8988T (cell line): ENCODE measurements around the gene GIGYF2.
"Not testable (repeated sequence)": the region's sequence is repeated elsewhere in the genome, so short reads cannot be mapped to it uniquely, and the experiment has no call there.

Experiments used
- DNase-seq: peaks from one replicate; pipeline ENCODE4 v3.0.0; 2011

GIGYF2 gene, protein sequence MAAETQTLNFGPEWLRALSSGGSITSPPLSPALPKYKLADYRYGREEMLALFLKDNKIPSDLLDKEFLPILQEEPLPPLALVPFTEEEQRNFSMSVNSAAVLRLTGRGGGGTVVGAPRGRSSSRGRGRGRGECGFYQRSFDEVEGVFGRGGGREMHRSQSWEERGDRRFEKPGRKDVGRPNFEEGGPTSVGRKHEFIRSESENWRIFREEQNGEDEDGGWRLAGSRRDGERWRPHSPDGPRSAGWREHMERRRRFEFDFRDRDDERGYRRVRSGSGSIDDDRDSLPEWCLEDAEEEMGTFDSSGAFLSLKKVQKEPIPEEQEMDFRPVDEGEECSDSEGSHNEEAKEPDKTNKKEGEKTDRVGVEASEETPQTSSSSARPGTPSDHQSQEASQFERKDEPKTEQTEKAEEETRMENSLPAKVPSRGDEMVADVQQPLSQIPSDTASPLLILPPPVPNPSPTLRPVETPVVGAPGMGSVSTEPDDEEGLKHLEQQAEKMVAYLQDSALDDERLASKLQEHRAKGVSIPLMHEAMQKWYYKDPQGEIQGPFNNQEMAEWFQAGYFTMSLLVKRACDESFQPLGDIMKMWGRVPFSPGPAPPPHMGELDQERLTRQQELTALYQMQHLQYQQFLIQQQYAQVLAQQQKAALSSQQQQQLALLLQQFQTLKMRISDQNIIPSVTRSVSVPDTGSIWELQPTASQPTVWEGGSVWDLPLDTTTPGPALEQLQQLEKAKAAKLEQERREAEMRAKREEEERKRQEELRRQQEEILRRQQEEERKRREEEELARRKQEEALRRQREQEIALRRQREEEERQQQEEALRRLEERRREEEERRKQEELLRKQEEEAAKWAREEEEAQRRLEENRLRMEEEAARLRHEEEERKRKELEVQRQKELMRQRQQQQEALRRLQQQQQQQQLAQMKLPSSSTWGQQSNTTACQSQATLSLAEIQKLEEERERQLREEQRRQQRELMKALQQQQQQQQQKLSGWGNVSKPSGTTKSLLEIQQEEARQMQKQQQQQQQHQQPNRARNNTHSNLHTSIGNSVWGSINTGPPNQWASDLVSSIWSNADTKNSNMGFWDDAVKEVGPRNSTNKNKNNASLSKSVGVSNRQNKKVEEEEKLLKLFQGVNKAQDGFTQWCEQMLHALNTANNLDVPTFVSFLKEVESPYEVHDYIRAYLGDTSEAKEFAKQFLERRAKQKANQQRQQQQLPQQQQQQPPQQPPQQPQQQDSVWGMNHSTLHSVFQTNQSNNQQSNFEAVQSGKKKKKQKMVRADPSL (N-terminal part only)

DNA sequence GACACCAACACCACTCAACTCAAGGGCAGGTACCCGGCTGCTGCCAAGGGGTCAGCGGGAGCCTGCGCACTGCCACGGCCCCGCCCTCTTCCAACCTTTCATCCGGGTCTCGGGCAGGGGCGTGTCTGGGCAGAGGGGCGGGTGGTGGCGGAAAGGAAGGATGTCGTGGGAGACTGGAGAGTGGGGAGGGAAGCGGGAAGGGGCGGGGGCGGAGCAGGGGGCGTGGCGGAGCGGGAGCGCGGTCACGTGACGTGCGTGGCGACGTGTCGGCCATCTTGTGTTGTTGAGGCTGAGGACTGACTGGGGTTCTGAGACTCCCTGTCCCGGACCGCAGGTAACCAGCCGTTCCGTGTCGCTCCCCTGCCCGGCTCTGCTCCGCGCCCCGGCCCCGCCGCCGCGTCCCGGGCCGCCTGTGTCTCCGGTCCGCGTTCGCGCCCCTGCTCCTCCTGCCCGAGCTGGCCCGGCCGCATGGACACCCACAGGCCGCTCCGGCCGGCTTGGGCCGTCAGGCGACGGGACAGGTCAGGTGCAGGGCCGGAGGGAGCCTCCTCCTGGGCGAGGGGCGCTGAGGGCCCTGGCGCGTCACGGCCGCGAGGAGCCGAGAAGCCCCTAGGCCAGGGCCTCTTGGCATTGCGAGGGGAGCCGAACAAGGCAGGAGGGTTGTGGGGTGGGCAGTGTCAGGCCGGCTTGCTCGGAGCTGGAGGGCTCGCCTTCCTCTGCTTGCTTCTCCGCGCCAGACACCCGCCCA lies at the start of gene GIGYF2:
GIGYF2 (plus strand) TSS at position 273 of the 748 bp plus-strand sequence. CDS start 37,867 bp downstream, outside the sequence.
- DNase-seq, result peak; percentile 92

DNA sequence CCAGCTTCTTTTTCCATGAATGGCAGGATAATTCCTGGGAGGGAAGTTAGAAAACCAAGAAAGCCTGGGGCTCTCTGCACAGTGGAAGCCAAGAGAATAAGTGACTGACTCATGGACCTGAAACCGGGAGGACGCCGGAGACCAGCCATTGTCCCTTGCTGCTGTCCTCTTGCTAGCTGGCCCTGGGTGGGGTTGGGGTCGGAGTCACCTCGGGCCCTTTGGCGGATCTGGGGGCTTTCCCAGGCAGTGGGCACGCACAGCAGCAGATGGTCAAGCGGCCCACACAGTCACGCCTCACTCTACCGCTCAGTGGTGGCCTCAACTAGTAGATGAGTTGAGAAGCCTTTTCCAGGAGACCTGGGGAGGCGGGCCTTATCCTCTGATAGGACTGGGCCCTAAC lies 48.1 kb upstream of the GIGYF2 start:
- DNase-seq, result no peak

DNA sequence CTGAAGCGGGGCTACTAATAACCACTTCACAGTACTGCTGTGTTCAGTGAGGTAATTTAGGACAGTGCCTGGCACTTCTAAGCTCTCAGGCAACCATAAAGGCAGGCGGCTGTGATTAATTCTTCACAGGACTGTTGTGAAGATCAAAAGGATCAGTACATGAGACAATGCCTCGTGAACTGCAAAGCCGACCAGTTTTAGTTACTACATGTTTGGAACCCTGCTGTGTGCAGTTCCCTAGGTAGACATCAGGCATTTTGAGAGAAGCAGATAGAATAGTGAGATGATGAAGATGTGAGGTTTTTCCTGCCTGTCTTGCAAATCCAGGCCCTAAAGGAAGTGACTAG lies 44.7 kb upstream of the GIGYF2 start:
- no peak for DNase-seq

DNA sequence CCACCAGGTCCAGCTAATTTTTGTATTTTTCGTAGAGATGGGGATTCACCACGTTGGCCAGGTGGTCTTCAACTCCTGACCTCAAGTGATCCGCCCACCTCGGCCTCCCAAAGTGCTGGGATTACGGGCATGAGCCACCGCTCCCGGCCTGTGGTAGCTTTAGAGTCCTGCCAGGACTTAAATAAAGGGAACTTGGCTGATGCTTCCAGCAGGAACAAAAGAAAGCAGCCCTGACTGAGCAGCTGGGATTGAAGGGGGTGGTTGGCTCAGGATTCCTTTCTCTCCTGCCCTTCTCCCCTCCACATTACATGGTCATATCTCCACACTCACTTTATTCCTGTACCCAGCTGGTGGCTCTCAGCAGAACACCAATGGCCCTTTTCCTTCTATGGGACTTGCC lies 43.7 kb upstream of the GIGYF2 start:
- no peak for DNase-seq

DNA sequence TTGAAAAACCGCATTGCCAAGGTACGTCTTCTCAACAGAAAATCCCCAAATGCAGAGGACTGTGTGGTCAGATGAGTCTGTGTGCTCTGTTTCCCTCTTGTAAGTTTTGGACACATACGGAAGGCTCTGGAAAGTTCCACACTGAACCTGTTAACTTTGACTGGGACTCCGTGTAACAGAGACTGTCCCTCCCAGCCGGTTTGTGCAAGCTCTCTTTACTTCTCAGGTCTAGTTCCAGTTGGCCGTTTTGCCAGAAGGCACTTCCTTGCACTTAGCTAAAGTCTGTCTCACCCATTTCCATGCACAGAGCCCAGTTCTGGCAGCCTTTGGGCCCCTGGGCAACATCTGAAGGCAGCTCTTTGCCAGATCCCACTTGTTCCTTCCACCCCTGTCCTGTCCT lies 41.7 kb upstream of the GIGYF2 start:
- DNase-seq, result no peak

DNA sequence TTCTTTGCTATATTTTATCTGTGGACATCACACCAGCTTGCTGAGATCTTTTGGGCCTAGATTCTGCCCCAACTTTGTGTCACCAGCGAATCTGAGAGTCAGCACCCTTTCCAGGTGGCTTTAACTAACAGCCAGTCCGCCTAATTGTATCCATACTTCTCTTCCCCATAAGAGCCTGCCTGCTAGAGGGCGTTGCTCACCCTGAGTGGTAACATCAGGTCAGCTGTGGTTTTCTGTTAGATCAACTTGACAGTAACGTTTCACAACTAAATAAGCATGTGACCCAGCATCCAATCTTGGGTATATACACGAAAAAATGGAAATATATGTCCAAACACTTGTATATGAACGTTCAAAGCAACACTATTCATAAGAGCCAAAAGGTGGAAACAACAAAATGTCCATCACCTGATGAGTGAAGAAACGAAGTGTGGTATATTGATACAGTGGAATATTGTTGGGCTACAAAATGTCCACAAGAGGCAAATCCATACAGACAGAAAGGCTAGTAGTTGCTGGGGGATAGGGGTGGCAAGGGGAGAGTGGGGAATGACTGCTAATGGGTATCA lies 38.8 kb upstream of the GIGYF2 start:
- no peak for DNase-seq

DNA sequence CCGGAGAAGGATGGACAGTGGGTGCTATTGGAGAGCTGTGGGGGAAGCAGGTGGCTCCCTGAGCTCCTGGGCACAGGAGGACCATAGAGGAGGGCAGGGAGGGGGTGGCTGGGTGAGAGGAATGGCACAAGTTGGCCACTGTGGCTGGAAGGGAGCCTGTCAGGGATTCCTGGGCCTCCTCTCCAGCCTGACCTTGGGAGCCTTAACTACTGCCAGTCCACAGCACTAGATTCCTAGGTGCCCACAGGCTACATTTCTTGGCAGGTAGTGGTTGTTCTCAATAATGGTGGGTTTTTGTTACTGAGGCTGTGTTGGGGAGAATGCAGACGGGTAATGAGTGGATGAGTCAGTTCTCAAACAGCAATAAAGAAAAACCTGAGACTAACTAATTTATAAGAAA lies 37.8 kb upstream of the GIGYF2 start:
- no peak for DNase-seq

DNA sequence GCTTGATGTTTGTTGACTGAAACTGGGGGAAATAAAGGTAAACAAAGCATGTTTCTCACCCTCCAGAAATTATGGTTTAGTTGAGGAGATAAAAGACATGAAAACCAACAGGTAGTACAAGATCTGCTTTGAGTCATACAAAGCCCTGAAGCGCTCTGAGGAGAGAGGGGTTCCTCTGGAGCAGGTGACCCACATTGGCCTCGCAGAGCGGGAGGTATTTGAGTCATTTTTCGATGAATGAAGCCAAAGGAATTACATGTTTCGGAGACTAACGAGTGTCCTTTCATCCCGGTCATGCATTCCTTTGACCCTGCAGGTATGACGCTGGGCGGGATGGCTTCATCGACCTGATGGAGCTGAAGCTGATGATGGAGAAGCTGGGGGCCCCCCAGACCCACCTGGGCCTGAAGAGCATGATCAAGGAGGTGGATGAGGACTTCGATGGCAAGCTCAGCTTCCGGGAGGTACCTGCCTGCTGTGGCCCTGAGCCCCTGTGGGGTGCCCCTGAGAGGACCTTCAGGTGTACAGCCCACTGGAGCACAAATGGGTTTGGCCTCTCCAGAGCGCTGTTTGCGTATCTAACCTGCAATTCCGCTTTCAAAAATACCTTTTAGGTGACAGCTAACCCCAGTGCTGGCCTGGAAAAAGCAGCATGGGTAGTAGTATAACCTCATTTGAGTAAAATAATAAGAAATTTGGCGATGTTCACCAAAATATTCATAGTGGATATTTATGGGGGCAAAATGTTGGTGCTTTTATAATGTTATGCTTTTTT lies 34.5 kb upstream of the GIGYF2 start:
- DNase-seq, result no peak

DNA sequence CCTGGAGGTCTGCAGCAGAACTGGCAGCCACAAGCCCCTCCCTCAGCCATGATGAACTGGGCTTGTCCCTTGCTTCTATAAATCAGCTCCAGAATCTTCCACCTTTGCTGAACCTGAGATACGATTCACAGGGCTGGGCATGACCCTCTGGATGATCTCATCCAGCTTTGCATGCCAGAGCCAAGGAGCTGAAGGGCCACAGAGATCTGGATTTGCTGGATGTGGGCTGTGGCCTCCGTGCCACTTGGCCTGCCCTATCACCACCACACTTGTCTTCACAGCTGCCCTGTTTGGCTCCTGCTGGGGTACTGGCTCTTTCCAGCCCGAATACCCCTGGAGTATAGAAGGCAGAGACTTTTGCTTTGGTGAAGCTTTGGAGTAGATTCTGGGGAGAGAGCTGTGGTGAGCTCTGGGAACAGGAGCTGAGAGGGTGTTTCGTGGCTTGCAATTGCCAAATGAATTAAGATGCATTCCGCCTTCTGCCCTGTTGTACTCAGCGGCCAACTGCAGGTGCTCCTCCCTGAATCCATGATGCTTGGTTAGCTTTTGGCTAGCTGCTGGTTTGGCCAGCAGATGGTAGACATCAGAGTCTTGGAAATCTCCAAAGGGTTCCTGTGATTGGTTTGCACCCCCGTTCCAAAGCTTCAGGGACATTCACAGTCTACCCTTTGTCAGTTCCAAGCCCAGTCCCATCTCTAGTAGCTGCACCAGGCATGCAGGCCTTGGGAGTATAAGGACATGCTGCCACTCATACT lies 30.9 kb upstream of the GIGYF2 start:
- no peak for DNase-seq

DNA sequence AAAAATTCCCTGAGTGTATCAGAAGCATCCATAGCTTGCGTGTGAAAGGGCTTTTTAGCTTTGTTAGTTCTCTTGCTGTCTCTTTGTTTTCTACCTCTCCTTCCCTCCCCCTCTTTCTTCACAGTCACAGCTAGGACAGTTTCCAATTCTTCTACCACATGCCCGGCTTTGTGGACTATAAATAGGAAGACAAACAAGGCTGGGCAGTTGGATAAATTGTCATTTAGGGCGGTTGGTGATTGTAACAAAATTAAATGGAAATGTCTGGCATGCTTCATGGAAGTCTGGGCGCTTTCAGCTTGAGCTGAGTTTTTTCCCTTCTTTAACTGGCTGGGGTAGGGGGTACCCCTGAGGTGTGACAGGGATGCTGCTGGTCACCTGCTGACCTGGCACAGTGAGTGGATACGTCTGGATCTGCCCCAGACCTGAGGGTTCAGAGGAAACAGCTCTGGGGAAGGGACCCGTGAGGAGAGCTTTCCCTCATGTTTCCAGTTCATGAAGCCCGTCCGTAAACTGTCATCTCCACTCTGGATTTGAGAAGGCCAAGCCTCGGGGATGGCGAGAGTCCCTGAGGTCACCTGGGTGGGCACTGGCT lies 29.0 kb upstream of the GIGYF2 start:
- no peak for DNase-seq

DNA sequence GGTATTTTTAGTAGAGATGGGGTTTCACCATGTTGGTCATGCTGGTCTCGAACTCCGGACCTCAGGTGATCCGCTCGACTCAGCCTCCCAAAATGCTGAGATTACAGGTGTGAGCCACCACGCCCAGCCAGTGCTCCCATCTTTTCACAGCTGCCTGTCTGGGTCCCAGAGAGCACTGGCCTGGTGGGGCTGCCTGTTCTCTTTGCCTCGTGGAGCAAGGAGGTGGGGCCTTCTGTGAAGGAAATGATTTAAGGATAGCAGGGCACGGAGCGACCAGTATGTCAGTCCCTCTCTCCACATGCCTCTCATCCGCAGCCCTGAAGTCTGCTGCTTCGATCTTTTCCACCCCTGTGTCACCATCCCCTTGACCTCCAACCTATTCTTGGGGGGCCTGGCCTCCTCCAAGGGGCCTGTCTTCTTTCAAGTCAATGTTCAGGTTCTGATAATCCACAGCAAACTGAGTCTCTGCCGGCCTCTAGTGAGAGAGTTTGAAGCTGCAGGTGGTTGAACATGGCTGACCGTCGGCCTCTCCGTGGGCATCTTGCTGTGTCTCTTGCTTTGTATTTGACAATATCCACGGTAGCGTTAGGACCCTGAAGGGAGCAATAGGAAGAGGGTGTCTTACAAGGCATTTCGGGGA lies 28.2 kb upstream of the GIGYF2 start:
- no peak for DNase-seq

DNA sequence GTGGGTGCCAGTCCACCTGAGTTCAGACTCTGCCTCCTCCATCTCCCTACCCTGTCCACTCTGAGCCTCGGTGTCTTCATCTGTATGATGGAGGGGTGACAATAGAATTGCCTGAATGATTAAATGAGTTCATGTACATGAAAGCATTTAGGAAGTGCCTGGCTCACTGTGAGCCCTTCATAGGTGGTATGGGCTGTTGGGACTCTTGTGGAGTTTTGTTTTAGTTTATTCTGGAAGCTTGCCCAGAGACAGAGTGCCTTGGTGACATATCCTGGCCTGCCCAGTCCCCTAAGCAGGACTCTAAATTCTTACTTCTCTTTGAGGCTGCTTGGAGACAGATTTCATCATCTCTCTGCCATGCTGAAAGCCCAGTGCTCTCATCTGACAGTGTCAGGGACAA lies 24.5 kb upstream of the GIGYF2 start:
- no peak for DNase-seq

DNA sequence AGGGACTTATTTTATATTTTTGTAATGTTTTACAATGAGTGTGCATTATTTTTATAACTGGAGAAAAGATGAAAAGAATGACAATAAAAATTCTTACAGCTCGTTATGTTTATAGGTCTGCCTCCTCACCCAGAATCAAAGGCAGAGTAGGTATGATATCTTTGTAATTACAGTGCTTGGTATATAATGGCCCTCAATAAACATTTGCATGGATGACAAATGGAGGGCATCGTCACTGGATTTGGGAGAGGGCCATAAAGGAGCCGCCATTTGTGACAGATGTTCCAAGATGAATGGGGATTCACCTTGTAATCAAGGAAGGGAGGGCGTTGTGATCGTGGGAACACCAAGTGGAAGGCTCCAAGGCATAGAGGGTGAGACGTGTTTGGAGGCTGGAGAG lies 22.6 kb upstream of the GIGYF2 start:
- no peak for DNase-seq

DNA sequence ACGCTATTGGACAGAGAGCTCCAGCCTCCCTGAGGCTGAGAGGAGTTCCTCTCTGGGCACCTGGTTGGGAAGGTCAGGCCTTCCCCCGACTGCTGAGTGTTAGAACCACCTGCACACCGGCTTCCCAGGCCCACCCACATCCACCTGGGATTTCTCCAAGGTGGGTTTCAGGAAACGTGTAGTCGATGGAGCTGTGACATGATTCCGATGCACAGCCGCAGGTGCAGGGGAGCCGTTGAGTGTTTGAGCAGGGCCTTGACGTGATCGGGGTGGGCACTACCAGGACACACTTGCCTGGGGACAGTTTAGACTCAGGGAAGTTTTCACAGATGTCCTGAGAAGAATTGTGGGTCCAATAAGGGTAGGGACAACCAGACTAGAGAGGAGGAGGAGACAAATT lies 21.8 kb upstream of the GIGYF2 start:
- no peak for DNase-seq

DNA sequence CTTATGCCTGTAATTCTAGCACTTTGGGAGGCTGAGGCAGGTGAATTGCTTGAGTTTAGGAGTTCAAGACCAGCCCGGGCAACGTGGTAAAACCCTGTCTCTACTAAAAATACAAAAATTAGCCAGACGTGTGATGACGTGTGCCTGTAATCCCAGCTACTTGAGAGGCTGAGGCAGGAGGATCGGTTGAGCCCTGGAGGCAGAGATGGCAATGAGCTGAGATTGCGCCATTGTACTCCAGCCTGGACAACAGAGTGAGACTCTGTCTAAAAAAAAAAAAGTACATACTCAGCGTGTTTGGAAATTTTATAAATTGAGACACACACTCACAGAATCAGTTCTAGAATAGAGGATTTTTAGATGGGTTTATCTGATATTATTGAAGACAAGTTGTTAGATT lies 17.1 kb upstream of the GIGYF2 start:
- DNase-seq, result no peak

DNA sequence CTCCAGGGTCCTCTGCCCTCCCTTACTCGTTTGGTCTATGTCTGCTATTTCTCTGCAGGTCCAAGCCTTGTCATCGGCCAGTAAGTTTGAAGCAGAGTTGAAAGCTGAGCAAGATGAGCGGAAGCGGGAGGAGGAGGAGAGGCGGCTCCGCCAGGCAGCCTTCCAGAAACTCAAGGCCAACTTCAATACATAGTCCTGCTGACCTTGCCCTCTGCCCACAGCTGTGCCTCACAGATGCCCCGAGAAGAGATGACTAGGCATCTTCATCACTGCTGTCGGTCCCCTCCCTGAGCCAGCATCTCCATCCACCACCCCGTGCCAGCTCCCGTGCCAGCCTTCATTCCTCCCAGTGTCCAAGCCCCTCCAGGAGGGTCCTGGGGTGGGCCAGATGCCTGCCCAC lies 15.6 kb upstream of the GIGYF2 start:
- DNase-seq, result no peak

DNA sequence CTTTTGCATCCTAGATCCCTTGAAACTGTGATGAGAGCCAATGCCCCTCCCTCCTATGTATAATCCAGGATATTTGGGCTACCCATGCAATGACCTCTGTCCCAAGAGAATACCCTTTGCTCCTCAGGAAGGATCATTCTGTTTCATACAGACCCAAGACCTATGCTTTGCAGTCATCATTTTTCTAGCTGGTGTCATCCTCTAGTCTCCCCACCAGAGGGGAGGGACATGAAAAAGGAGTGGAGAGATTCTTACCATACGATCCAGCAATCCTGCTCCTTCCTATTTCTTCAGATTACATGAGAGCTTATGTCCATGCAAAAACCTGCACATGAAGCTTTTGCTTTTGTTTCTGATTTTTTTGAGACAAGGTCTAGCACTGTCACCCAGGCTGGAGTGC lies 13.8 kb upstream of the GIGYF2 start:
- no peak for DNase-seq

DNA sequence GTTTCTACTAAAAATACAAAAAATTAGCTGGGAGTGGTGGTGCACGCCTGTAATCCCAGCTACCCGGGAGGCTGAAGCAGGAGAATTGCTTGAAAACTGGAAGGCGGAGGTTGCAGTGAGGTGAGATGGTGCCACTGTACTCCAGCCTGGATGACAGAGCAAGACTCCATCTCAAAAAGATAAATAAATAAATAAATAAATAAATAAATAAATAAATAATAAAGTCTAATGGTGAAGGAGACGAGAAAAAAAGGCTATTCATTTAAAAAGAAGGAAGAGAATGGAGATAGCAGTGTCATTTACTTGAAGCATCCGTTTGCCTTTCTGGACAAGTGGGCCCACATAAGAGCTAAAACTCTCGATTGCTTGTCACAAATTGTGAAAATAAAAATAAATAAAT lies 11.7 kb upstream of the GIGYF2 start:
- DNase-seq, result not testable (repeated sequence)

DNA sequence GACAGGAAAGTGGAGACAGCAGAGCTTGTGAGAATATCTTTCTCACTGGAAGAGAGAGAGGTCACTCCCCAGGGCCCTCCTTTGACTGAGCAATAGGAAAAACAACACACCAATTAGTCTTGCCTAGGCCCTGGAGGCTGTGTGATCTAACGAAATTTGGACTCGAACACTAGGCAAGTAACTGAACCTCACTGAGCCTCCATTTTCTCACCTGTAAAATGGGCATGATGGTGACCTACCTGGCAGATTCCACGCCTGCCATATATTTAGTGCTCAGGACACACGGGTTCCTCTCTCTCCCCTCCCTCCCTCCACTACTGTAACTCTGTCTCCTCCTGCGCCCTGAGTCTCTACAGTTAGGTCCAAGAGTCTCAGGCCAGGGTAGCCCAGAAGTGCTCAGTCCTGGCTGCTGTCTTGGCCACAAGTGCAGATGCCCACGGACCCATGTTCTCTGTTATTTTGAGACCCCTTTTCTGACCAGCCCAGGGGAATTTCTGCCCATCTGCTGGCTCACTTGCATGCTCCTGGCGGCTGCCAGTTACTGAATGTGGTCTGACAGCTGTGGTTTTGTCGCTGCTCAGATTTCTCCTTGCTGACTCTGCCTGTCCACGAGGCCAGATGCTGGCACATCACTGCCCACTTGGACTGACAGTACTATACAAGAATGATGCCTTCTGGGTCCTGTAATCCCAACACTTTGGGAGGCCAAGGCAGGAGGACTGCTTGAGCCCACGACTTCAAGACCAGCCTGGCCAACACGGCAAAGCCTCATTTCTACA lies 9.6 kb upstream of the GIGYF2 start:
- DNase-seq, result no peak
